Natural killer cell (primary cell): ENCODE measurements around the gene MT1E. TPM values are rescaled to one million over a fixed set of nuclear protein-coding genes. Genes with fewer than 3 reads are reported as not detected.

Source experiments
- ATAC-seq, 3 donors: fragments of 150-1000 bp in 2 of 3; fragments of 200-7000 bp in 1 of 3; cut with Tn5 transposase; 1 replicate in 1 of 3; 2 replicates in 2 of 3; pipeline ENCODE4 v1.10.0; 2021; ENCODE audit warnings: mild to moderate bottlenecking in 2 of 3, moderate library complexity in 2 of 3
- DNase-seq, 2 donors: peaks; one replicate each; pipeline versions ENCODE4 v3.0.0 to v3.0.0-alpha.2; 2013 to 2021; ENCODE audit warnings: mixed read lengths in 1 of 2
- H3K27ac ChIP-seq: one replicate; pipeline ENCODE4 v1.5.1; 2013; ENCODE audit warnings: mild to moderate bottlenecking, low read length
- H3K27me3 ChIP-seq: one replicate; pipeline ENCODE4 v1.6.1; 2013; ENCODE audit warnings: low read length; ENCODE audit not compliant: control insufficient read depth, insufficient read depth
- H3K36me3 ChIP-seq: one replicate; pipeline ENCODE4 v1.6.1; 2013; ENCODE audit warnings: low read length; ENCODE audit not compliant: control insufficient read depth, insufficient read depth
- H3K4me1 ChIP-seq: one replicate; pipeline ENCODE4 v1.6.1; 2013; ENCODE audit warnings: low read length; ENCODE audit not compliant: control insufficient read depth, insufficient read depth
- H3K4me3 ChIP-seq: one replicate; pipeline ENCODE4 v1.5.1; 2013; ENCODE audit warnings: low read length
- H3K9me3 ChIP-seq: one replicate; pipeline ENCODE4 v1.6.1; 2013; ENCODE audit warnings: low read length; ENCODE audit not compliant: control insufficient read depth, insufficient read depth
- H3K27ac Mint-ChIP-seq, 2 donors: one replicate each; pipeline ENCODE4 v1.8.0; 2022; ENCODE audit warnings: mild to moderate bottlenecking in 2 of 2, mixed read lengths in 2 of 2, moderate library complexity in 1 of 2
- H3K27me3 Mint-ChIP-seq, 2 donors: one replicate each; pipeline ENCODE4 v1.8.0; 2022; ENCODE audit warnings: low read depth in 2 of 2, mixed read lengths in 2 of 2
- H3K36me3 Mint-ChIP-seq: one replicate; pipeline ENCODE4 v1.8.0; 2022; ENCODE audit warnings: mixed read lengths
- H3K4me1 Mint-ChIP-seq, 2 donors: one replicate each; pipeline ENCODE4 v1.8.0; 2022; ENCODE audit warnings: mixed read lengths in 2 of 2
- H3K4me3 Mint-ChIP-seq: one replicate; pipeline ENCODE4 v1.8.0; 2022; ENCODE audit warnings: mild to moderate bottlenecking, moderate library complexity, mixed read lengths
- H3K9me3 Mint-ChIP-seq, 2 donors: one replicate each; pipeline ENCODE4 v1.8.0; 2022; ENCODE audit warnings: mixed read lengths in 2 of 2
- CTCF ChIP-seq: fragments of 200-600 bp; IDR thresholded peaks from one replicate; pipeline ENCODE4 v1.8.0; 2022; ENCODE audit warnings: antibody characterized with exemption
- WGBS: methylation state at CpG from one replicate; pipeline ENCODE4 v1.1.7; 2013; ENCODE audit warnings: missing lambda C conversion rate; ENCODE audit not compliant: insufficient coverage; 5-methylcytosine and 5-hydroxymethylcytosine counted together
- intact Hi-C: fragments of 100-400 bp; cut with micrococcal nuclease; formaldehyde crosslinking; loops from one replicate; pipeline ENCODE4 v1.14.2; 2022
- total RNA-seq, 4 donors: library from RNA; stranded (reverse); fragments of 120-200 nt in 1 of 4; gene quantifications; one replicate each; pipeline versions ENCODE4 v1.2.3 to v1.2.4, GENCODE V29; 2013 to 2022

MT1E gene
- total RNA-seq, 3 donors from 2014 or later (not counting 1 experiment from before 2014, with no cell fraction given), result 0.40 to 3.2 TPM; not detected in 1

GRCh38 chr16:56667581-56668571 lies 42.3 kb downstream of the MT1E start, which contains the start of gene MT1G:
TSS of gene MT1G (minus strand) at chr16:56668065. CDS start at chr16:56667993, 72 bp downstream.
- Mint-ChIP-seq H3K36me3 (peaks cover 5% of the 10 kb centered on the region), H3K4me1 (peaks cover 6 to 27% of the 10 kb centered on the region in 2 donors), H3K27ac (no peak within 1 kb of the TSS), H3K4me3 (no peak within 1 kb of the TSS), H3K27me3 (peaks cover 72 to 88% of the 10 kb centered on the region in 2 donors), H3K9me3 (no peaks in the 10 kb centered on the region)
- WGBS, result 10% methylated on average over 46 of the region's 46 CpGs
- intact Hi-C loops, result no loop called here
- Histone ChIP-seq H3K9me3 (no peaks in the 10 kb centered on the region), H3K4me1 (peaks cover 5% of the 10 kb centered on the region), H3K27ac (no peak within 1 kb of the TSS), H3K4me3 (no peak within 1 kb of the TSS), H3K27me3 (peaks cover 44% of the 10 kb centered on the region), H3K36me3 (no peaks in the 10 kb centered on the region)
- DNase-seq (peak in 1 of 2 donors; percentile 46), ATAC-seq (peak; percentile 47 to 61 (median 49))
- TF ChIP-seq CTCF, result no peak

GRCh38 chr16:56669005-56669839 lies 43.6 kb downstream of the MT1E start, which contains the start of gene MT1H:
TSS of gene MT1H (plus strand) at chr16:56669814. CDS start at chr16:56669885, 71 bp downstream.
- H3K4me1 Mint-ChIP-seq, result peaks cover 0 to 20% of the 10 kb centered on the region in 2 donors
- no peaks in the 10 kb centered on the region for H3K9me3 ChIP-seq
- ATAC-seq (no peak), DNase-seq (peak in 1 of 2 donors; percentile 12)
- no peak within 1 kb of the TSS for H3K4me3 Mint-ChIP-seq
- no peak within 1 kb of the TSS for H3K27ac Mint-ChIP-seq
- peaks cover 69 to 87% of the 10 kb centered on the region in 2 donors for H3K27me3 Mint-ChIP-seq
- H3K4me3 ChIP-seq, result no peak within 1 kb of the TSS
- no peak within 1 kb of the TSS for H3K27ac ChIP-seq
- no peak for TF ChIP-seq CTCF
- H3K4me1 ChIP-seq, result peaks cover 3% of the 10 kb centered on the region
- H3K36me3 Mint-ChIP-seq, result no peaks in the 10 kb centered on the region
- intact Hi-C loops, result no loop called here
- peaks cover 37% of the 10 kb centered on the region for H3K27me3 ChIP-seq
- 11% methylated on average over 38 of the region's 38 CpGs for WGBS
- no peaks in the 10 kb centered on the region for H3K9me3 Mint-ChIP-seq
- H3K36me3 ChIP-seq, result no peaks in the 10 kb centered on the region

- DNase-seq (no peak), ATAC-seq (no peak)
- Histone ChIP-seq H3K4me1 (peaks cover 3% of the 10 kb centered on the region), H3K27me3 (peaks cover 33% of the 10 kb centered on the region), H3K9me3 (no peaks in the 10 kb centered on the region), H3K4me3 (no peak overlapping the region), H3K27ac (no peak overlapping the region), H3K36me3 (no peaks in the 10 kb centered on the region)
- Mint-ChIP-seq H3K4me3 (no peak overlapping the region), H3K4me1 (peaks cover 0 to 20% of the 10 kb centered on the region in 2 donors), H3K36me3 (no peaks in the 10 kb centered on the region), H3K27me3 (peaks cover 68 to 85% of the 10 kb centered on the region in 2 donors), H3K27ac (no peak overlapping the region), H3K9me3 (no peaks in the 10 kb centered on the region)
- TF ChIP-seq CTCF, result no peak
- intact Hi-C loops, result no loop called here
- 13% methylated on average over 18 of the region's 19 CpGs for WGBS
Observed at GRCh38 chr16:56669840-56670619, 44.4 kb downstream of the MT1E start.
